AG09309 (cell line): ENCODE measurements around the gene LOXL1.
"Not testable (repeated sequence)": the region's sequence is repeated elsewhere in the genome, so short reads cannot be mapped to it uniquely, and the experiment has no call there.

Experiments
- DNase-seq: peaks from one replicate; pipeline ENCODE4 v3.0.0-alpha.2; 2010; ENCODE audit warnings: low read depth
- H3K4me3 ChIP-seq: 2 replicates; pipeline ENCODE4 v1.5.1; 2011; ENCODE audit warnings: mild to moderate bottlenecking, low read depth, low read length, moderate library complexity; ENCODE audit not compliant: control insufficient read depth
- TF ChIP-seq, protein P1 (sequence below): IDR thresholded peaks from 2 replicates; pipeline ENCODE4 v1.5.1; 2011; ENCODE audit warnings: mild to moderate bottlenecking, low read depth, low read length, inconsistent platforms; ENCODE audit not compliant: insufficient read depth, control insufficient read depth; ENCODE audit errors: missing control alignments

The LOXL1 gene

DNA sequence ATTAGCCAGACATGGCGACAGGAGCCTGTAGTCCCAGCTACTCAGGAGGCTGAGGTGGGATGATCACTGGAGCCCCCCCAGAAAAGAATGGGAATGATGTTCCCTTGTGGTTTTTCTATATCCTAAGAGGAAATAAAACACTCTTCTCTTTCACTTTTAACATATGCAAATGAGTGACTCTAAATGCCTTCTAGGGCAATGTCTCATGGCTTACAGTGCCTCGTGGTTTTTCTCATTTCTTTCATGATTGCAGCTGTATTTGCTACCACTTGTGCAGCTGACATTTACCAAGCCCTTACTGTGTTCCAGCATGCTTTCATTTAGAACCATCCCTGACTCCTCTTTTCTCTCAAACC is 39.5 kb downstream of the LOXL1 start:
- TF ChIP-seq, protein P1, sequence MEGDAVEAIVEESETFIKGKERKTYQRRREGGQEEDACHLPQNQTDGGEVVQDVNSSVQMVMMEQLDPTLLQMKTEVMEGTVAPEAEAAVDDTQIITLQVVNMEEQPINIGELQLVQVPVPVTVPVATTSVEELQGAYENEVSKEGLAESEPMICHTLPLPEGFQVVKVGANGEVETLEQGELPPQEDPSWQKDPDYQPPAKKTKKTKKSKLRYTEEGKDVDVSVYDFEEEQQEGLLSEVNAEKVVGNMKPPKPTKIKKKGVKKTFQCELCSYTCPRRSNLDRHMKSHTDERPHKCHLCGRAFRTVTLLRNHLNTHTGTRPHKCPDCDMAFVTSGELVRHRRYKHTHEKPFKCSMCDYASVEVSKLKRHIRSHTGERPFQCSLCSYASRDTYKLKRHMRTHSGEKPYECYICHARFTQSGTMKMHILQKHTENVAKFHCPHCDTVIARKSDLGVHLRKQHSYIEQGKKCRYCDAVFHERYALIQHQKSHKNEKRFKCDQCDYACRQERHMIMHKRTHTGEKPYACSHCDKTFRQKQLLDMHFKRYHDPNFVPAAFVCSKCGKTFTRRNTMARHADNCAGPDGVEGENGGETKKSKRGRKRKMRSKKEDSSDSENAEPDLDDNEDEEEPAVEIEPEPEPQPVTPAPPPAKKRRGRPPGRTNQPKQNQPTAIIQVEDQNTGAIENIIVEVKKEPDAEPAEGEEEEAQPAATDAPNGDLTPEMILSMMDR: no peak
- no peak for DNase-seq
- no peak overlapping the region for H3K4me3 ChIP-seq

DNA sequence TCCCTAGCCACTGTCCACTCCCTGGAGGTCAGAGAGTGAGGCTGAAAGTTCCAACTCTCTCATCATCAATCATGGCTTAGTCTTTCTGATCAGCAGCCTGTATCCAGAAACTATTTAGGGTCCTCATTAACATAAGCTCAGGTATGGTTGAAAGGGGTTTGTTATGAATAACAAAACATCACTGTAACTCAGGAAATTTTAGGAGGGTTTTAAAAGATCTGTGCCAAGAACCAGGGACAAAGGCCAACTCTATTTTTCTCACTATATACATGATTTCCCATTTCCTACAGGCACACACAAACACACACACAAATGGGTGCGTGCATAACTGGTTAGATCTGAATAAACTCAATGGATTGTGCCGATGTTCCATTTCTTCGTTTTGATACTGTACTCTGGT is 42.2 kb downstream of the LOXL1 start:
- H3K4me3 ChIP-seq: no peak overlapping the region
- DNase-seq: no peak
- TF ChIP-seq, protein P1: no peak

DNA sequence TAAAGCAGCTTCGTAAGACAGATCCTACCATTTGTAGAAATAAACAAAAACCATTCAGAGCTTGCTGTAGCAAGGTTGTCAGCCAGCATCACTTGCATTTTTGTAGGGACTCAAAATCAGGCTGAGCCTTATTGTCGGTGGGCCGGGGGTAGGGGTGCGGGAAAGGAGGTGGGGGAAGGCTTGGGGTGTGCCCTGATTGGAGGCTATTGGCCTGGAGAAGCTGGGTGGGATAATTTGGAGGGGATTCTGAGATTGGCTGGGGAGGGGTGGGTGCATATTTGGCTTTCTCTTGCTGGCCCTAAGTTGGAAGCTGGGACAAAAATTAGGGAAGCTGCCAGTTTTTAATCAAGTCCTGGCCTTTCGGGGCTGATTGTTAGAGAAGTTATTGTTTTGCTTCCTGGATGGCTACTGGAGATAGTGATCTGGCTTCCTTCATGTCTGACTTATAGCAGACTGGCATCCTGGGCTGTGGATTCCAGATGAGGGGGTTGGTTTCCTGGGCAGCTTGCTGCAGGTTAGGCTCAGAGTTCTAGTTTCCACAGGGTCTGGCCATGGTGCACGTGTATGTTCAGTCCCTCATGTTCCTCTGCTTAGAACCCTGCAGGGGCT is 43.0 kb downstream of the LOXL1 start:
- TF ChIP-seq, protein P1: no peak
- DNase-seq: no peak

DNA sequence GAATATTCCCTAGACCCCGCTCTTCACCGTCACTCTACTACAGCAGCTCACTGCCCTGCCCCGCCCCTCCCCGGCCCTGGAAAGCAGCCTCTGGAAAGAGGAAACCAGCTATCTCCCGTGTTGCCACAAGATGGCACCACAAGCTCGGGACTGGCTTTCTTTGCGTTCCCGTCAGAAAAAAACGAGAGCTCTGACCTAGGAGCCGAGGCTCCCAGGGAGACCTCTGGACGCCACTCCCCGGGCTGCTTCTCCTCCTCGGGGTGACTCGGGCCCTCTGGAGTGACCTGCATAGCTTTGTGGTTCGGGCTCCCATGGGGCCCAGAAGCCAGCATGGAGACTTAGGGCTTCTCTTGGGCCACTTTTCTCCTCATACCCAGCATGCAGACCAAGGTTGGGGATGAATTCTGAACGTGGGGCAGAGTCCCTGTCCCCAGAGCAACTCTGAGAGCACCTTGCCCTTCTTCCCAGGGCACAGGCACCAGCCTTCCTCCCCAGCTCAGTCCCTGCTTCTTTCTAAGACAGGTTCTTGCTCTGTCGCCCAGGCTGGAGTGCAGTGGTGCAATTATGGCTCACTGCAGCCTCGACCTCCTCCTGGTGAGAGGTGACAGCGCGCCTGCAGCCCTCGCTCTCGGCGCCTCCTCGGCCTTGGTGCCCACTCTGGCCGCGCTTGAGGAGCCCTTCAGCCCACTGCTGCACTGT is 46.9 kb downstream of the LOXL1 start:
- TF ChIP-seq, protein P1: peak; percentile 91
- DNase-seq: no peak
- no peak overlapping the region for H3K4me3 ChIP-seq

More for the DNA sequence above, 43.0 kb downstream of the LOXL1 start:
- H3K4me3 ChIP-seq: no peak overlapping the region

GRCh38 chr15:73973683-73974200 is 47.5 kb downstream of the LOXL1 start:
- not testable (repeated sequence) for DNase-seq, H3K4me3 ChIP-seq

GRCh38 chr15:73975440-73976125 is 49.3 kb downstream of the LOXL1 start:
- H3K4me3 ChIP-seq, DNase-seq: not testable (repeated sequence)

GRCh38 chr15:73978896-73979295 is 52.6 kb downstream of the LOXL1 start:
- no peak for DNase-seq
- TF ChIP-seq, protein P1: no peak
- no peak overlapping the region for H3K4me3 ChIP-seq
